ENCODE measurements around the gene NDUFAF2. TPM values are rescaled to one million over a fixed set of nuclear protein-coding genes. Genes with fewer than 3 reads are reported as not detected.

Gene NDUFAF2
- polyA plus RNA-seq, 1 of the 3 experiments (the other 2 are of a cell fraction) = 33.4 TPM

DNA sequence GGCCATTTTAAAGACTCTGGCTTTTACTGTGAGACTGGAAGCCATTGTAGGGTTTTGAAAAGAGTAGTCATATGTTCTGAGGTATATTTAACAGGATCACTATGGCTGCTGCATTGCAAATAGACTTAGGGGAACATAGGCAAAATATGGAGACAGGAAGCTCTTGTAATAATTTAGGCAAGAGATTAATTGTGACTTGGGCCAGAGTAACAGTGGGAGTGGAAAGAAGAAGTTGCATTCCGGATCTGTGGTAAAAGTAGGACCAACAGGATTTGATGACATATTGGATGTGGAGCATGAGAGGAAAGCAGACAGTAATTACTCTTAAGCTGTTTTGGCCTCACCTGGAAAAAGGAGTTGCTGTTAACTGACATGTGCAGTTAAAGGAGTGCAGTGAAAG is 131.6 kb downstream of the NDUFAF2 start (continued):
- TF ChIP-seq FOSL2 (IDR thresholded peaks at IDR 0.05; ENCODE audit: borderline replicate concordance, low read depth) (no peak), YY1 (IDR thresholded peaks at IDR 0.05; ENCODE audit: low read depth) (no peak)

DNA sequence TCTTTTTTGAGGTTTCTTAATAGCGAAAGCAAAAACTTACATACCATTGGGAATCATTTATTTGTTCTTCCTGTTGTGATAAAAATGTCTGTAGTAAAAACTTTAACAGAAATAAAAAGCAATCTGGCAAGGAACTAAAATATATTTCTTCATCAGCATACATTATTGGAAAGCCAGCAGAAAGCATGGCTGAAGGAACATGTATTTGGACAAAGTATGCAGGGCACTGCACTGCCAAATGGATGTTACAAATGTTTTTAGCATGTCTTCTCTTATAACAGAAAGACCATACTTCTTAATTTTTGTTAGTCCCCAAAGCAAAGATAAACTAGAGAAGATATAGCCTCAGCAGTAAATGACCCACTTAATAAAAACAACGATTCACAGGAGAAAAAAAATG is 136.7 kb downstream of the NDUFAF2 start:
- H3K79me2 ChIP-seq (ENCODE audit: insufficient read depth) = no peaks in the 10 kb centered on the region
- H3K9ac ChIP-seq = no peak overlapping the region
- H3K4me2 ChIP-seq = no peak overlapping the region
- WGBS (ENCODE audit: low lambda C conversion rate) = 86% methylated on average over 2 of the region's 2 CpGs
- no peak overlapping the region for H3K27ac ChIP-seq (ENCODE audit: low read depth in 2 of 2, low read length in 1 of 2)
- no peak for DNase-seq
- peaks cover 12% of the 10 kb centered on the region for H3F3A ChIP-seq (replicated peaks; ENCODE audit: insufficient read depth)
- no peaks in the 10 kb centered on the region for H3K9me2 ChIP-seq
- no peak overlapping the region for H2AFZ ChIP-seq (ENCODE audit: low read depth)
- H3K36me3 ChIP-seq (replicated peaks in 1 of 2; ENCODE audit: control insufficient read depth in 1 of 2, insufficient read depth in 2 of 2, low read length in 1 of 2) = no peaks in the 10 kb centered on the region
- ChIA-PET CTCF (no interaction called here), POLR2A (no interaction called here)
- no peaks in the 10 kb centered on the region for H3K9me3 ChIP-seq
- H3K4me3 ChIP-seq (ENCODE audit: low read depth in 2 of 2, low read length in 1 of 2) = no peak overlapping the region
- H4K20me1 ChIP-seq (ENCODE audit: insufficient read depth) = no peaks in the 10 kb centered on the region
- H3K27me3 ChIP-seq (ENCODE audit: insufficient read depth) = no peaks in the 10 kb centered on the region
- TF ChIP-seq MXI1 (IDR thresholded peaks at IDR 0.05; ENCODE audit: low read depth, low read length) (no peak), FOXJ3 (CRISPR knock-in tag; IDR thresholded peaks at IDR 0.05) (no peak), FOSL2 (IDR thresholded peaks at IDR 0.05; ENCODE audit: borderline replicate concordance, low read depth) (no peak), CHD2 (IDR thresholded peaks at IDR 0.05; ENCODE audit: low read length, partially characterized antibody) (no peak), TCF12 (IDR thresholded peaks at IDR 0.05) (no peak), FOXM1 (IDR thresholded peaks at IDR 0.05; ENCODE audit: low read depth) (no peak), GATA2 (CRISPR knock-in tag; IDR thresholded peaks at IDR 0.05) (no peak), ZBTB33 (IDR thresholded peaks at IDR 0.05; ENCODE audit: borderline replicate concordance, low read depth) (no peak), YY1 (IDR thresholded peaks at IDR 0.05; ENCODE audit: low read depth) (no peak), RFX5 (IDR thresholded peaks at IDR 0.05; ENCODE audit: low read length) (no peak)
- TF ChIP-seq, protein P1, sequence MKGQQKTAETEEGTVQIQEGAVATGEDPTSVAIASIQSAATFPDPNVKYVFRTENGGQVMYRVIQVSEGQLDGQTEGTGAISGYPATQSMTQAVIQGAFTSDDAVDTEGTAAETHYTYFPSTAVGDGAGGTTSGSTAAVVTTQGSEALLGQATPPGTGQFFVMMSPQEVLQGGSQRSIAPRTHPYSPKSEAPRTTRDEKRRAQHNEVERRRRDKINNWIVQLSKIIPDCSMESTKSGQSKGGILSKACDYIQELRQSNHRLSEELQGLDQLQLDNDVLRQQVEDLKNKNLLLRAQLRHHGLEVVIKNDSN (IDR thresholded peaks at IDR 0.05; ENCODE audit: borderline replicate concordance, low read depth) = no peak
- TF ChIP-seq, protein P2, sequence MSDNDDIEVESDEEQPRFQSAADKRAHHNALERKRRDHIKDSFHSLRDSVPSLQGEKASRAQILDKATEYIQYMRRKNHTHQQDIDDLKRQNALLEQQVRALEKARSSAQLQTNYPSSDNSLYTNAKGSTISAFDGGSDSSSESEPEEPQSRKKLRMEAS (IDR thresholded peaks at IDR 0.05; ENCODE audit: low read depth) = no peak
- H3K4me1 ChIP-seq (ENCODE audit: control insufficient read depth in 1 of 2, insufficient read depth in 2 of 2, low read depth in 1 of 2, low read length in 1 of 2) = no peaks in the 10 kb centered on the region

- no peaks in the 10 kb centered on the region for H3K27me3 ChIP-seq (ENCODE audit: insufficient read depth)
- H3K4me1 ChIP-seq (ENCODE audit: control insufficient read depth in 1 of 2, insufficient read depth in 2 of 2, low read depth in 1 of 2, low read length in 1 of 2) = no peaks in the 10 kb centered on the region
- no peaks in the 10 kb centered on the region for H3K9me2 ChIP-seq
- peaks cover 12% of the 10 kb centered on the region for H3F3A ChIP-seq (replicated peaks; ENCODE audit: insufficient read depth)
- no peak overlapping the region for H3K27ac ChIP-seq (ENCODE audit: low read depth in 2 of 2, low read length in 1 of 2)
- no peak overlapping the region for H3K4me2 ChIP-seq
- no peaks in the 10 kb centered on the region for H3K79me2 ChIP-seq (ENCODE audit: insufficient read depth)
- no peaks in the 10 kb centered on the region for H4K20me1 ChIP-seq (ENCODE audit: insufficient read depth)
- H2AFZ ChIP-seq (ENCODE audit: low read depth) = no peak overlapping the region
- DNase-seq = no peak
- no peak overlapping the region for H3K9ac ChIP-seq
- no peak overlapping the region for H3K4me3 ChIP-seq (ENCODE audit: low read depth in 2 of 2, low read length in 1 of 2)
- H3K36me3 ChIP-seq (replicated peaks in 1 of 2; ENCODE audit: control insufficient read depth in 1 of 2, insufficient read depth in 2 of 2, low read length in 1 of 2) = no peaks in the 10 kb centered on the region
- CTCF ChIA-PET = no interaction called here
- WGBS (ENCODE audit: low lambda C conversion rate) = 87% methylated on average over 3 of the region's 3 CpGs
- POLR2A ChIA-PET = no interaction called here
- peak; percentile 77 for TF ChIP-seq TCF12 (IDR thresholded peaks at IDR 0.05)
- TF ChIP-seq, protein P3, sequence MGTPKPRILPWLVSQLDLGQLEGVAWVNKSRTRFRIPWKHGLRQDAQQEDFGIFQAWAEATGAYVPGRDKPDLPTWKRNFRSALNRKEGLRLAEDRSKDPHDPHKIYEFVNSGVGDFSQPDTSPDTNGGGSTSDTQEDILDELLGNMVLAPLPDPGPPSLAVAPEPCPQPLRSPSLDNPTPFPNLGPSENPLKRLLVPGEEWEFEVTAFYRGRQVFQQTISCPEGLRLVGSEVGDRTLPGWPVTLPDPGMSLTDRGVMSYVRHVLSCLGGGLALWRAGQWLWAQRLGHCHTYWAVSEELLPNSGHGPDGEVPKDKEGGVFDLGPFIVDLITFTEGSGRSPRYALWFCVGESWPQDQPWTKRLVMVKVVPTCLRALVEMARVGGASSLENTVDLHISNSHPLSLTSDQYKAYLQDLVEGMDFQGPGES (IDR thresholded peaks at IDR 0.05; ENCODE audit: low read depth, low read length) = no peak
- peak; percentile 51; the same call in 1 of the 2 replicates for TF ChIP-seq FOSL2 (IDR thresholded peaks at IDR 0.05; ENCODE audit: borderline replicate concordance, low read depth)
- TF ChIP-seq TEAD4 (IDR thresholded peaks at IDR 0.05; ENCODE audit: borderline replicate concordance, insufficient read depth) = 0 out of 2 replicates have a peak, but pooled peaks have one; percentile 22
- TF ChIP-seq, protein P4, sequence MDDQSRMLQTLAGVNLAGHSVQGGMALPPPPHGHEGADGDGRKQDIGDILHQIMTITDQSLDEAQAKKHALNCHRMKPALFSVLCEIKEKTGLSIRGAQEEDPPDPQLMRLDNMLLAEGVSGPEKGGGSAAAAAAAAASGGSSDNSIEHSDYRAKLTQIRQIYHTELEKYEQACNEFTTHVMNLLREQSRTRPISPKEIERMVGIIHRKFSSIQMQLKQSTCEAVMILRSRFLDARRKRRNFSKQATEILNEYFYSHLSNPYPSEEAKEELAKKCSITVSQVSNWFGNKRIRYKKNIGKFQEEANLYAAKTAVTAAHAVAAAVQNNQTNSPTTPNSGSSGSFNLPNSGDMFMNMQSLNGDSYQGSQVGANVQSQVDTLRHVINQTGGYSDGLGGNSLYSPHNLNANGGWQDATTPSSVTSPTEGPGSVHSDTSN (IDR thresholded peaks at IDR 0.05) = peak; percentile 74
- TF ChIP-seq, protein P2 (IDR thresholded peaks at IDR 0.05; ENCODE audit: low read depth) = no peak; the same call in 1 of the 2 replicates
- peak; percentile 68 for TF ChIP-seq JUND (IDR thresholded peaks at IDR 0.05)
- no peaks in the 10 kb centered on the region for H3K9me3 ChIP-seq
Observed at GRCh38 chr5:61082516-61083280, 137.7 kb downstream of the NDUFAF2 start.

Data from SK-N-SH (cell line).